Uterus (tissue), 2 donors: ENCODE data around the gene ERH.

Experiments used
- POLR2A ChIP-seq, 2 donors: fragments of 450-650 bp; IDR thresholded peaks; one replicate each; pipeline ENCODE4 v1.6.1; 2016; ENCODE audit warnings: antibody characterized with exemption in 2 of 2, mild to moderate bottlenecking in 1 of 2, moderate library complexity in 1 of 2
- TF ChIP-seq, protein P1 (sequence below), 4 experiments: fragments of 200-600 bp in 2 of 4; fragments of 450-650 bp in 2 of 4; sonication (generic) in 2 of 4; IDR thresholded peaks; one replicate each; pipeline ENCODE4 v1.5.1; 2016 to 2019; ENCODE audit warnings: antibody characterized with exemption in 4 of 4, mild to moderate bottlenecking in 2 of 4, moderate library complexity in 1 of 4

DNA sequence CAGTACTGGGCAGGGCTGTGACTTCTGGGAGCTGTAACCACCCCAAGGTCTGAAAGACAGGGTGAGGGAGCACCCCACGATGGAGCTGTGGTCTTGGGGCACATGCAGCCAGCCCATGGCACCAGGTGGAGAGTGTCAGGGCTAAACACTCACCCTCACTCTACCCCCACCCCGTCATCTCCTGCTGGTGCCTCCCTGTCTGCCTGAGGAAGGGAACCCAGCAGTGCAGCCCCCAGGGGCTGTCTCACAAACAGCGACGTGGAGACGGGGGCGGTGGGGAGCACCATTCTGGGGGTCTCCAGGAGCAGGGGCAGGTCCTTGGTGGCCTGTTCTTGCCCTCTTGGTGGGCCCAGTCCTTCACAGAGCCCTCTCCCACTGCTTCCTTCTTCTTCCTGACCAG lies 63.5 kb downstream of the ERH start:
- no peak for TF ChIP-seq POLR2A (IDR thresholded peaks at IDR 0.05)
- TF ChIP-seq, protein P1, sequence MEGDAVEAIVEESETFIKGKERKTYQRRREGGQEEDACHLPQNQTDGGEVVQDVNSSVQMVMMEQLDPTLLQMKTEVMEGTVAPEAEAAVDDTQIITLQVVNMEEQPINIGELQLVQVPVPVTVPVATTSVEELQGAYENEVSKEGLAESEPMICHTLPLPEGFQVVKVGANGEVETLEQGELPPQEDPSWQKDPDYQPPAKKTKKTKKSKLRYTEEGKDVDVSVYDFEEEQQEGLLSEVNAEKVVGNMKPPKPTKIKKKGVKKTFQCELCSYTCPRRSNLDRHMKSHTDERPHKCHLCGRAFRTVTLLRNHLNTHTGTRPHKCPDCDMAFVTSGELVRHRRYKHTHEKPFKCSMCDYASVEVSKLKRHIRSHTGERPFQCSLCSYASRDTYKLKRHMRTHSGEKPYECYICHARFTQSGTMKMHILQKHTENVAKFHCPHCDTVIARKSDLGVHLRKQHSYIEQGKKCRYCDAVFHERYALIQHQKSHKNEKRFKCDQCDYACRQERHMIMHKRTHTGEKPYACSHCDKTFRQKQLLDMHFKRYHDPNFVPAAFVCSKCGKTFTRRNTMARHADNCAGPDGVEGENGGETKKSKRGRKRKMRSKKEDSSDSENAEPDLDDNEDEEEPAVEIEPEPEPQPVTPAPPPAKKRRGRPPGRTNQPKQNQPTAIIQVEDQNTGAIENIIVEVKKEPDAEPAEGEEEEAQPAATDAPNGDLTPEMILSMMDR (IDR thresholded peaks at IDR 0.05), result no peak
